GM21526 (cell line): ENCODE data around the gene AIP.
"Not testable (repeated sequence)": the region's sequence is repeated elsewhere in the genome, so short reads cannot be mapped to it uniquely, and the experiment has no call there.

Experiments used
- ATAC-seq: cut with Tn5 transposase; IDR thresholded peaks from one replicate; pipeline ENCODE4 v1.9.1; 2021; ENCODE audit warnings: moderate library complexity; ENCODE audit not compliant: unreplicated experiment, low FRiP score

The AIP gene

GRCh38 chr11:67504950-67505581, 22.2 kb downstream of the AIP start, which contains the start of gene PITPNM1:
TSS of gene PITPNM1 (minus strand) at chr11:67505363. CDS start at chr11:67504180, 1,183 bp downstream.
- no peak for ATAC-seq

GRCh38 chr11:67505605-67506396, 23.0 kb downstream of the AIP start:
- no peak for ATAC-seq

DNA sequence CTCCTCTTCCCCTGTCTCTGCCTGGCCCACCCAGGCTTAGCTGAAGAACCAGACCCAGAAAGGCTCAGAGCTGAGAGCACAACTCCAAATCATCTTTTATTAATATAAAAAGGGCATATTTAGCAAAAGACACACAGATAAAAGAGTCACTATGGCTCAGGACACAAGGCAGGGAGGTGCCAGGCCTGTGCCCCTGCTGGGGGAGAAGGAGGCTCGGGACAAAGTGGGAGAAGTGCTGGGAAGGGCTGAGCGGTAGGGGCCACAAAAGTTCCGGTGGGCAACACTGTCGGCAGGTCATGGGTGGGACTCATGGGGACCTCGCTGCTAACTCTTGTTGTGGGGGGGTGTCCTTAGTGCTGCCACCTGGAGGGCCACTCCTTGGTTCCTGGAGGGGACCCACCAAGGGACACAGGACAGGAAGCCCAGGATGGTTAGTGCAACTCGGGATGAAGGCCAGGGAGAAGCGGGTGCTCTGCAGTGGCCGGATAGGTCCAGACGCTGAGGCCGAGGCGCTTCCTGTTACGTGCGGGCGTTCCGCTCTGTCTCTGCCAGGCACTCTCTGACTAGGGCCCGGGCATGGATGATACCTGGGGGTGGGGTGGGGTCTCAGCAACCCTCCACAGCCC, 23.7 kb downstream of the AIP start:
- no peak for ATAC-seq

DNA sequence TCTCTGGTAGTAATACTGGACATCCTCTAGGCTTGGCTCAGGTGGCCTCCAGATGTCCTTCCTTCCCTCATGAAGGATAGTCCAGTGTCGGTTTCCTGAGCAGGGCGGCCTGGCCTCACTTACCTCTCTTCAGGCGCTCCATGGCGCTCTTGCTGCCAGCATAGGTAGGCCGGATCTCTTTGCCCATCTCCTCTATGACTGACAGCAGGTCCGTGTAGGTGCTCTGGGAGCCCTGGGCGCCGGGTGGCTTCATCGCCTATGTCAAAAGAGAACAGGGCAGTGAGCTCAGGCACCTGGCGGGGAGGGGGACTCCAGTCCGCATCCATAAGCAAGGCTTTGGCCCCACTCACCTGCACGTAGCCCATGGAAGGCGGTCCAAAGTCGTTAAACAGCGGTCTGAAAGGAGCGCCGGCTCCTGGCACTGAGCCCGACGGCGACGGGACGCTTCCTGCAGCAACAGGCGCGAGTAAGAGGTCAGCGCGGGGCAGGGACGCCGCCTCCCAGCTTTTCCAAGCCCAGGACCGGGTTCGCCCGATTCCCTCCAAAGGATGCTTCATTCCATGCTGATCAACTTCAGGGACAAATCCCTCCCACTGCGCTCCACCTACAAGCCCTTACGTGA, 24.5 kb downstream of the AIP start:
- ATAC-seq = no peak

- ATAC-seq = peak; percentile 62
These were observed 25.1 kb downstream of the AIP start, which contains the start of gene CDK2AP2 for GRCh38 chr11:67507864-67508485. TSS of gene CDK2AP2 (minus strand) at chr11:67508162. CDS start at chr11:67508082, 80 bp downstream.

DNA sequence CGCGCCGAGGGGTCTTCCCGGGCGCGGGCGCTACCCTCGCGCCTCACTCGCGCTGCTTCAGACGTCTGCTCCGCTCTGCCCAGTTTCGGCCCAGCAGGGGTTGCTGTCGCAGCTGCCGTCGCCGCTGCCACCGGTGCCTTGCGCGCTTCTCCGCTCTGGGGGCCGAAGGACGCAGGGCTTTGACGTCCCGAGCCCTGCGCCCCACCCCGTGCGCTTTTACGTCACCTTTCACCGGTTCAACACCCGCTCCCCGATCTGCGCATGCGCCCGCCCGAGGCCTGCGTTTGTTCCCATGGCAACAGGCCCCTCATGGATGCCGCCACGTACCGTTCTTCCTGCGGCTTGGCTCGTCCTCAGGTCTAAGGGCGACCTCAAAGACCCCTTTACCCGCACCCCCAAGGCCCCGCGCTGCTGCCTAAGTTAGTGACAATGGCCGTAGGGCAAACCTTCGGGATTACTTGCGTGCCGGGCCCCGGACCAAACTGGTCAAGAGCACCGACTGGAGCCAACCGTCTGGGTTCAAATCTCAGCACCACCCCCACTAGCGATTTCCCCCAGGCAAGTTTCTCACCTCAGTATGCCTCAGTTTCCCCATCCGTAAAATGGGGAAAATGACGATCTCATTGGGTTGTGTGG, 25.8 kb downstream of the AIP start:
- peak; percentile 40 for ATAC-seq

DNA sequence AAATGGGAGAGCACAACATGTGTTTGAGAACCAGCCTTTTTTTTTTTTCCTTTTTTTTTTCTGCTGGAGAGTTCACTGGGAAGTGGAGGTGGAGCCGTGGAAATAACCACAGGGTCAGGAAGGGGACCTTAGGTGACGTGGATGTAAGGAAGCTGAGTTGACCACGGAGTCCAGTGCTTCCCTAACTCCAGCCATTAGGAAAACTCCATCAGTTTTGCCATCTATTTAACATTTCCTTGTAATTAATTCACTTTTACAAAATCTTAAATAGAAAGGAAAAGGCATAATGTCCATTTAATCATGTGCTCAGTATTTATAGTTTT, 27.2 kb downstream of the AIP start:
- no peak for ATAC-seq

- ATAC-seq = not testable (repeated sequence)
These were observed 28.7 kb downstream of the AIP start for GRCh38 chr11:67511558-67511957.

GRCh38 chr11:67514116-67514515, 31.3 kb downstream of the AIP start:
- ATAC-seq = no peak

GRCh38 chr11:67516806-67517205, 34.0 kb downstream of the AIP start:
- no peak for ATAC-seq

GRCh38 chr11:67517784-67518552, 35.1 kb downstream of the AIP start:
- ATAC-seq = no peak

DNA sequence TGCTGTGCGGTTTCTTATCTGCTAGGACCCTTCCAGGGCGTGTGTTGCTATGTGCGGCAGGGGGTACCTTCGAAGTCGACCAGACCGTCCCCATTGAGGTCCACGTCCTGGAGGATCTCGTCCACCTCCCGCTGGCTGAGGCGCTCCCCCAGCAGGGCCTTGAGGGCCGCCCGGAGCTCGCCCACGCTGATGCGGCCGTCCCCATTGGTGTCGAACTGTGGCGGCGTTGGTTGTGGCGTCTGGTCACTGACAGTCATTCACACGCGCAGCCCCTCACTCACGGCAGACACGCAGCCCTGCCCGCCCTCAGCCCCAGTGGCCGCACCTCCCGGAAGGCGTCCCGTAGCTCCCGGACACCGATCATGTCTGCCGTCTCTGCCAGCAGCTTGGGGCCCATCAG, 36.9 kb downstream of the AIP start:
- no peak for ATAC-seq

DNA sequence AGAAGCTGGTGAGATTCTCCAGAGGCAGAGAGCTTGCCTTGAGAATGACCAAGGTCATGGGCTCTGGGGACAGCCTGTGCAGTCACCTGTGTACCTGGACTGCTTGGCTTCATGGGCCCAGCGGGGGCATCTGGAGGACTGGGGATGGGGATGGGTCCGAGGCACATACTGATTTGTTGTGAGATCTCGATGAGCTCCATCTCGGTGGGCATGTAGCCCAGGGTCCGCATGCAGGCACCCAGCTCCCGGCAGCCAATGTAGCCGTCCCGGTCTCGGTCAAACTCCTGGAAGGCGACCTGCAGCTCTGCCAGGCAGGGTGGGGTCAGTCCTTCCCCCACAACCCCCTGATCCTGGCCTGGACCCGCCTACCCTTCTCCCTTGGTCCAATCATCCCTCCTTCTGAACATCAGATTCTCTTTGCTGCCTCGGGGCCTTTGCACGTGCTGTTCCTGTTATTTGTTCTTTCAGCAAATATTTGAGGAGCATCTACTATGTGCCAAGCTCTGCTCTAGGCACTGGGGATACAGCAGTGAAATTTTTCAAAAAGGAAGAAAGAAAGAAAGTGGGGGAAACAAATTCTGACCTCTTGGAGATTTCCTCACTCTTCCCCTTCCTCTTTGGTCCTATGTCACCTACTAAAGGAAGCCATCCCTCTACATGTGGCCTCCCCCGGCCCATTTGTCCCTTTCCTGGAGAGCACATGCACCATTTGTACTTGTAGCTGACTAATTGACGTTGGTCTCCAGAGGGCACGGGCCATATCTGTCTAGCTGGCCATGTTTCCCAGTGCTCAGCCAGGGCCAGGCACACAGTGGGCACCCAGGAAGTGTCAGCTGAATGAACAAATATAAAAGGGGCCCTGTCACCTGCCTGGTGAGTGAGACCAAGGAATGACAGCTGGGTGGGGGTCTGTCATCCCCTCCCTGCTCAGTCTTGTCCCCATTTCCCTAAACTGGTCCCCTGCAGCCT, 38.3 kb downstream of the AIP start:
- no peak for ATAC-seq

DNA sequence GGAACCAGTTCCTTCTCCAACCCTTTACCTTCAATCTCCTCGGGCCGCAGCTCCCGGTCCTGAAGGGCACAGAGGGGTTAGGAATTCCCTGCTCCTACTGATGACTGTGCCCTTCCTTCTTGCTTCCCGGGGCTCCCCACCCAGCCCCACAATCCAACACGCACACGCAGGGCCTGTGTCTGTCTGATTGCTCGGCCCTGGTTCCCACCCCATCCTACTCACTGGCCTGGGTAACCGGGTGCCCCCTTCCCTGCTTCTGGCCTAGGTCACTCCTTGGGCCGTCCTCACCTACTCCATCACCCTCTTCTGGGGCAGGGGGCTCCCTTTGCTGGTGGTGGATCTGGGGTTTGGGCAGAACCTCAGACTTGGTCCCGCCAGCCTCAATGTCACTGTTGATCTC, 39.1 kb downstream of the AIP start:
- ATAC-seq = no peak

DNA sequence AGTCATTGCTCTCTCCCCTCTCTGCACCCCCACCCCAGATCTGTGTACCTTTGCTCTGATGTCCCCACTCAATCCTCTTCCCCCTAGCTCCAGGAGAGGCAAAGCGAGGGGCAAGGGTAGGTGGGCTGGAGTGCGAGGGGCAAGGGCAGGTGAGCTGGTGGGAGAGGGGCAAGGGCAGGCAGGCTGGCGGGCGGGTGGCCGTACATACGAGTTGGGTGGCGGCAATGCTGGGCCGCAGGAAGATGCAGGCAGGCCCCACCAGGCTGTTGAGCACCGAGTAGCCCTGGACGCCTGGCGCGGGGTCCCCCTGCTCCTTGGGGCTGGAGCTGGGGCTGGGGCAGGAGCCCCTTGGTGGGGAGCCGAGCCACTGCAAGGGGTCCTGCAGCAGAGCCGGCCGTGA, 39.5 kb downstream of the AIP start:
- no peak for ATAC-seq

DNA sequence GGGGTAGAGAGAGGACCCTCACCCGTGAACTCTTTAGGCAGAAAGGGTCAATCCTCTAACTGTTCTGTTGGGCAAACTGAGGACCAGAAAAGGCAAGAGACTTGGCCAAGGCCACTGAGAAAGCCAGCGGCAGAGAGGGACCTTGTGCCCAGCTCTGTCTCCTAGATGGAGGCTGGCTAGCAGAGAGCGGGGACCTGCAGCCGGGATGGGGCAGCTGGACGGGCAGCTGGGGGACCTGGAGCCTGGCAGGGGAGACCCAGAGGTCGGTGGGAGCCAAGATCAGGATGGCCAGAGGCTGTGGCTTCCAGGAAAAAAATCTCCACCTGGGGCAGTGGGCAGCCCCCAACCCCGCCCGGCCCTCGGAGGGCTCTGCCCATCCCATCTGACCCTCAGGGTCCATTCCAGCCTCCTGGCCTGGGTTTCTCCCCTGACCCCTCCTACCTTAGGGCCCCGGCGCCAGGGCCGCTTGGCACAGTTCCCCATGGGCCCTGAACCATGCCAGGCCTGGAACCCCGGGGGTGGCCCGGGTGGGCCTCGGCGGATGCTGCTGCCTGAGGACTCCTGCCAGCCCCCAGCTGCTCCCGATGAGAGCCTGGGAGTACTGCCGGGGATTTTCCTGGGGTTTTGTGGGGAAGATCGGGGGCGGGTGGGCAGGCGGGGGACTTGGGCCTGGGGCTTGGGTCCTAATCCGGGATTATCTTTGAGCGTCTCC, 40.2 kb downstream of the AIP start, which contains the start of gene CABP2:
Gene CABP2, minus strand, starts transcription at position 603 of the 712 bp plus-strand sequence. Its CDS starts 120 bp downstream, at position 483.
- no peak for ATAC-seq

- no peak for ATAC-seq
These were observed 41.0 kb downstream of the AIP start for GRCh38 chr11:67523556-67524479.
